SU-DHL-6 (cell line): ENCODE measurements around the gene GULP1.

Source experiments
- EZH2phosphoT487 ChIP-seq: fragments of 200-600 bp; sonication (generic), shearing (Covaris generic); conservative IDR thresholded peaks from 2 replicates; pipeline ENCODE4 v1.6.1; 2018; ENCODE audit warnings: mild to moderate bottlenecking, antibody characterized with exemption, low read length, moderate library complexity, mixed read lengths
- TF ChIP-seq, protein P1 (sequence below): fragments of 200-600 bp; sonication (generic); IDR thresholded peaks from one replicate; pipeline ENCODE4 v1.5.1; 2017; ENCODE audit warnings: antibody characterized with exemption, mild to moderate bottlenecking, low read length, moderate library complexity; ENCODE audit not compliant: insufficient read depth, poor library complexity, severe bottlenecking

DNA sequence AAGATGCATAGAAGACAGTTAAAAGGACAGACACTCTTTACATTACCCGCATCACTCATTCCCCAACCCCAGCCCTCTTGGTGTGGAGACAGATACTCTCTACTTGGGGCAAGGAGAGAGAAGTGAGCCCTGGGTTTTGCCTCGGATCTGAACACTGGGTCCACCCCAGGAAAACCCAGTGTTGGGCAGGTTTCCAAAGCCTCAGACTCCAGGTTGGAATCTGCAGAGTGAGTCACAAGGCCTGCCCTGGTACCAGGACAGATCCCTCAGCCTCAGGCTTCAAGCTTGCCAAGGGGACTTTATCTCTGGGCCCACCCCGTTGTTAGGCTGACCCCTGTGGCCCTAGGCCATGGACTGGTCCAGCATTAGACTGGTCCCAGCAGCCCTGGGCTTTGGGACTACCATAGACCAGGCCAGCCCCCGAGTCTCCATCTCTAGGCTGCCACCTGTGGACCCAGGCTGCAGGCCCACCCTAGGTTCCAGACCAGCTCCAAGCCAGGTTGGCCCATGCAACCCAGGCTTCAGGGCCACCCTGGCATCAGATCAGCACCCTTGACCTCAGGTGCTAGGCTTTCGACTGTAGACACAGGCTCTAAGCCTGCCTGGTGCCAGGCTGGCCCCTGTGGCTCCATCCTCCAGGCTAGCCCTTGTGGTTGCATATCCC, 112.8 kb downstream of the GULP1 start:
- TF ChIP-seq, protein P1, sequence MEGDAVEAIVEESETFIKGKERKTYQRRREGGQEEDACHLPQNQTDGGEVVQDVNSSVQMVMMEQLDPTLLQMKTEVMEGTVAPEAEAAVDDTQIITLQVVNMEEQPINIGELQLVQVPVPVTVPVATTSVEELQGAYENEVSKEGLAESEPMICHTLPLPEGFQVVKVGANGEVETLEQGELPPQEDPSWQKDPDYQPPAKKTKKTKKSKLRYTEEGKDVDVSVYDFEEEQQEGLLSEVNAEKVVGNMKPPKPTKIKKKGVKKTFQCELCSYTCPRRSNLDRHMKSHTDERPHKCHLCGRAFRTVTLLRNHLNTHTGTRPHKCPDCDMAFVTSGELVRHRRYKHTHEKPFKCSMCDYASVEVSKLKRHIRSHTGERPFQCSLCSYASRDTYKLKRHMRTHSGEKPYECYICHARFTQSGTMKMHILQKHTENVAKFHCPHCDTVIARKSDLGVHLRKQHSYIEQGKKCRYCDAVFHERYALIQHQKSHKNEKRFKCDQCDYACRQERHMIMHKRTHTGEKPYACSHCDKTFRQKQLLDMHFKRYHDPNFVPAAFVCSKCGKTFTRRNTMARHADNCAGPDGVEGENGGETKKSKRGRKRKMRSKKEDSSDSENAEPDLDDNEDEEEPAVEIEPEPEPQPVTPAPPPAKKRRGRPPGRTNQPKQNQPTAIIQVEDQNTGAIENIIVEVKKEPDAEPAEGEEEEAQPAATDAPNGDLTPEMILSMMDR = no peak
- no peak for TF ChIP-seq EZH2phosphoT487
